IPS-15b (cell line): ENCODE results near the gene PDP2.

Source experiments
- H3K27me3 ChIP-seq: one replicate; pipeline ENCODE4 v1.6.1; 2013; ENCODE audit warnings: low read length; ENCODE audit not compliant: control insufficient read depth, insufficient read depth
- H3K36me3 ChIP-seq: one replicate; pipeline ENCODE4 v1.6.1; 2013; ENCODE audit warnings: low read length; ENCODE audit not compliant: control insufficient read depth, insufficient read depth
- H3K4me1 ChIP-seq: one replicate; pipeline ENCODE4 v1.6.1; 2013; ENCODE audit warnings: mild to moderate bottlenecking, low read length; ENCODE audit not compliant: control insufficient read depth, insufficient read depth
- H3K4me3 ChIP-seq: one replicate; pipeline ENCODE4 v1.5.1; 2013; ENCODE audit warnings: low read depth, low read length
- H3K9ac ChIP-seq: one replicate; pipeline ENCODE4 v1.6.1; 2013; ENCODE audit warnings: low read depth, mild to moderate bottlenecking, low read length
- H3K9me3 ChIP-seq: one replicate; pipeline ENCODE4 v1.6.1; 2013; ENCODE audit warnings: mild to moderate bottlenecking, low read length; ENCODE audit not compliant: control insufficient read depth, insufficient read depth

The PDP2 gene, protein sequence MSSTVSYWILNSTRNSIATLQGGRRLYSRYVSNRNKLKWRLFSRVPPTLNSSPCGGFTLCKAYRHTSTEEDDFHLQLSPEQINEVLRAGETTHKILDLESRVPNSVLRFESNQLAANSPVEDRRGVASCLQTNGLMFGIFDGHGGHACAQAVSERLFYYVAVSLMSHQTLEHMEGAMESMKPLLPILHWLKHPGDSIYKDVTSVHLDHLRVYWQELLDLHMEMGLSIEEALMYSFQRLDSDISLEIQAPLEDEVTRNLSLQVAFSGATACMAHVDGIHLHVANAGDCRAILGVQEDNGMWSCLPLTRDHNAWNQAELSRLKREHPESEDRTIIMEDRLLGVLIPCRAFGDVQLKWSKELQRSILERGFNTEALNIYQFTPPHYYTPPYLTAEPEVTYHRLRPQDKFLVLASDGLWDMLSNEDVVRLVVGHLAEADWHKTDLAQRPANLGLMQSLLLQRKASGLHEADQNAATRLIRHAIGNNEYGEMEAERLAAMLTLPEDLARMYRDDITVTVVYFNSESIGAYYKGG

DNA sequence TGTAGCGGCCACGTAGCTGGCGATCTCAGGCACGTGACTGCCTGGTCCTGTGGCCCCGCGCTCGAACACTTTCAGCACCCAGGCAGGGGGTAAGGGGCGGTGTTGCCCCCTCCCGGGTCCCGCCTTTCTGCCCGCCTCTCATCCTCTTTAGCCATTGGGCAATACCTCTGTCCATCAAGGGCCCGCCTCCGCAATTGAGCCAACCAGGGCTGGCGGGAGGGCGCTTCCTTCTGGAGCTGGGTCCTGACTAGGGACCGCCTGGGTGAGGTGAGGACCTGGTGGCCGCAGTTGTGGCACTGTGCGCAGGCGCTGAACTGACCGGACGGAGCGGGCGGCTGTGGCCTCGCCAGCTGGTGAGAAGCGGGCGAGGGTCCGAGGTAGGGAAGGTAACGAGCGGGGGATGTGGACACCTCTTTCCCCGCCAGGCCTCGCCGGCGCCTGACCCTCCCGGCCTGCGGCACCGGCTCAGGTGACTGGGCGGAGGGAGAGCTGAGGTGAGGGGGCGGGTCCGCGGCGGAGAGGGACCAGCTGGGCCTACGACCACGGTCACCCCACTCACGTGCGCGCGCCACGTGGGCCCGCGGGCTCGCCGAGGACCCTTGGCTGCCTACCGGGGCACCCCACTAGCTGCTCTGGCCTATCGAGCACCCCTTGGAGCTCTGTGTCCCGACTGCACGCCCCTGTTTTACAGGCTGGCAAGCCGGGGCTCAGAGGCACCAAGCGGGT is at the start of gene PDP2:
Gene PDP2 (plus strand): TSS at position 228 of the 726 bp plus-strand sequence. CDS start 3,770 bp downstream, outside the sequence.
- Histone ChIP-seq H3K4me1 (peaks cover 3% of the 10 kb centered on the region), H3K27me3 (peaks cover 9% of the 10 kb centered on the region), H3K4me3 (peak within 1 kb of the TSS; percentile 89), H3K36me3 (peaks cover 12% of the 10 kb centered on the region), H3K9me3 (no peaks in the 10 kb centered on the region), H3K9ac (peak within 1 kb of the TSS; percentile 70)

DNA sequence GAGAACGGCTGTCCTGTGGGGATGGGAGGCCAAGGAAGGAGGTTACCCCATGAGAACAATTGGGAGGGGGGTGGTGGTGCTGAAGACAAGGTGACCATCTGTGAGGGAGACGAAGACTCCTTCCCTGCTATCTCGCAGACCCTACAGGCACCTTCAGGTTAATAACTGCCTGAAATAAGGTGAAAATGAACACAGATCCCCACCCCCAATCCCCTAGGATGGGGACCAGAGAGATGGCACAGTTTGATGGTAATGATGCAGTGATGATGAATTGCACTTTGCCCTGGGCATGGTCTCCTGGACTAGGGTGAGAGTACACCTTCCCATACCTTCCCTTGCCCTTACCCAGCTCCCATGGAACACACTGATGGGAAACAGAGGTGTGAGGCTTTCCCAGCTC is 48.1 kb upstream of the PDP2 start:
- Histone ChIP-seq H3K9ac (no peak overlapping the region), H3K4me1 (no peaks in the 10 kb centered on the region), H3K9me3 (no peaks in the 10 kb centered on the region), H3K27me3 (peaks cover 12% of the 10 kb centered on the region), H3K36me3 (peaks cover 10% of the 10 kb centered on the region), H3K4me3 (no peak overlapping the region)

DNA sequence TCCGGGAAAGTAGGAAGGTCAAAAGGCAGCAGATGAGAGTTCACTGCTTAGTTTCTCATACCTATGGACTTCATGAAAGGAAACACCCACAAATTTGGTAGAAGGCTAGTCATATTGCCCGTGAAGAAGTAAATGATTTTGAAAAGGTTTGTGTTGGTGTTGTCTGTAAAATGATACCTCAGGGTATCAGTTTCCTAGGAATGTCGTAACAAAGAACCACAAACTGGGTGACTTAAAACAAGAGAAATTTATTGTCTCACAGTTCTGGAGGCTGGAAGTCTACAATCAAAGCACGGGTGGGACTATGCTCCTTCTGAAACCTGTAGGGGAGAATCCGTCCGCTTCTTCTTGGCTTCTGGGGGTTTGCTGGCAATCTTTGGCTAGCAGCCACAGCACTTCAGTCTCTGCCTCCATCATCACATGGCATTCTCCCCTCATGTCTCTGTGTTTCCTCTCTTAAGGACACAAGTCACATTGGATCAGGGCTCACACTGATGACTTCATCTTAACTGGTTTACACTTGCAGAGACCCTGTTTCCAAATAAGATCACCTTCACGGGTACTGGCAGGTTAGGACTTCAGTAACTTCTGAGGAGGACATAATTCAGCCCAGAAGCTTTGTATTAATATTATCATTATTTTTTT is 47.5 kb upstream of the PDP2 start:
- H3K9ac ChIP-seq = no peak overlapping the region
- H3K27me3 ChIP-seq = peaks cover 12% of the 10 kb centered on the region
- H3K9me3 ChIP-seq = no peaks in the 10 kb centered on the region
- peaks cover 7% of the 10 kb centered on the region for H3K36me3 ChIP-seq
- H3K4me1 ChIP-seq = no peaks in the 10 kb centered on the region
- no peak overlapping the region for H3K4me3 ChIP-seq

GRCh38 chr16:66834746-66835145 is 45.6 kb upstream of the PDP2 start:
- H3K4me1 ChIP-seq = no peaks in the 10 kb centered on the region
- H3K9ac ChIP-seq = no peak overlapping the region
- H3K36me3 ChIP-seq = peaks cover 3% of the 10 kb centered on the region
- no peaks in the 10 kb centered on the region for H3K9me3 ChIP-seq
- no peak overlapping the region for H3K4me3 ChIP-seq
- H3K27me3 ChIP-seq = peaks cover 12% of the 10 kb centered on the region

- Histone ChIP-seq H3K9ac (no peak overlapping the region), H3K4me1 (no peaks in the 10 kb centered on the region), H3K9me3 (no peaks in the 10 kb centered on the region), H3K36me3 (no peaks in the 10 kb centered on the region), H3K27me3 (peaks cover 43% of the 10 kb centered on the region), H3K4me3 (no peak overlapping the region)
Observed at GRCh38 chr16:66840883-66841282, 39.4 kb upstream of the PDP2 start.

DNA sequence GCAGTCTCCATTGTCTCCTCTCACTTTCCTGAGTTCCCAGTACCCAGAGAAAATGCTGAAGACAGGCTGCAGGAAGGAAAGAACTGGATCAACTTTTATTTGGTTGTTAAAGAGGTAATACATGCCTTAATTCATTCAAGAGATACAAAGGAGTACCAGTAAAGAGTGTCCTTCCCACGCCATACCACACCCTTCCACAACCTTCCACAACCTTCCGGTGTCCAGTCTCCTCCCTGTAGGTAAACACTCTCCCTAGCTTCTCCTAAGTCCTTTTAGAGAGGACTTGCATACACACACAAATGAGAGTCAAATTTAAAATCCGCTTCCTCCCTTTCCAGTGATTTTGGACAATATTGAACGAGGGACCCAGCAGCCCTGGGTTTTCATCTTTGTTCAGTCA is 38.9 kb upstream of the PDP2 start:
- H3K4me3 ChIP-seq = no peak overlapping the region
- H3K27me3 ChIP-seq = peaks cover 48% of the 10 kb centered on the region
- no peaks in the 10 kb centered on the region for H3K9me3 ChIP-seq
- no peaks in the 10 kb centered on the region for H3K4me1 ChIP-seq
- no peaks in the 10 kb centered on the region for H3K36me3 ChIP-seq
- no peak overlapping the region for H3K9ac ChIP-seq

GRCh38 chr16:66842765-66843164 is 37.5 kb upstream of the PDP2 start:
- Histone ChIP-seq H3K9ac (no peak overlapping the region), H3K9me3 (no peaks in the 10 kb centered on the region), H3K4me1 (no peaks in the 10 kb centered on the region), H3K27me3 (peaks cover 62% of the 10 kb centered on the region), H3K4me3 (no peak overlapping the region), H3K36me3 (no peaks in the 10 kb centered on the region)

- no peaks in the 10 kb centered on the region for H3K4me1 ChIP-seq
- H3K27me3 ChIP-seq = peaks cover 62% of the 10 kb centered on the region
- H3K36me3 ChIP-seq = no peaks in the 10 kb centered on the region
Observed at GRCh38 chr16:66843191-66843590, 37.1 kb upstream of the PDP2 start.

GRCh38 chr16:66844009-66844341 is 36.3 kb upstream of the PDP2 start:
- Histone ChIP-seq H3K4me1 (no peaks in the 10 kb centered on the region), H3K9ac (no peak overlapping the region), H3K36me3 (no peaks in the 10 kb centered on the region), H3K4me3 (peak overlapping the region; percentile 78), H3K9me3 (no peaks in the 10 kb centered on the region), H3K27me3 (peaks cover 62% of the 10 kb centered on the region)

More at GRCh38 chr16:66843191-66843590, 37.1 kb upstream of the PDP2 start:
- Histone ChIP-seq H3K9me3 (no peaks in the 10 kb centered on the region), H3K9ac (no peak overlapping the region), H3K4me3 (no peak overlapping the region)

DNA sequence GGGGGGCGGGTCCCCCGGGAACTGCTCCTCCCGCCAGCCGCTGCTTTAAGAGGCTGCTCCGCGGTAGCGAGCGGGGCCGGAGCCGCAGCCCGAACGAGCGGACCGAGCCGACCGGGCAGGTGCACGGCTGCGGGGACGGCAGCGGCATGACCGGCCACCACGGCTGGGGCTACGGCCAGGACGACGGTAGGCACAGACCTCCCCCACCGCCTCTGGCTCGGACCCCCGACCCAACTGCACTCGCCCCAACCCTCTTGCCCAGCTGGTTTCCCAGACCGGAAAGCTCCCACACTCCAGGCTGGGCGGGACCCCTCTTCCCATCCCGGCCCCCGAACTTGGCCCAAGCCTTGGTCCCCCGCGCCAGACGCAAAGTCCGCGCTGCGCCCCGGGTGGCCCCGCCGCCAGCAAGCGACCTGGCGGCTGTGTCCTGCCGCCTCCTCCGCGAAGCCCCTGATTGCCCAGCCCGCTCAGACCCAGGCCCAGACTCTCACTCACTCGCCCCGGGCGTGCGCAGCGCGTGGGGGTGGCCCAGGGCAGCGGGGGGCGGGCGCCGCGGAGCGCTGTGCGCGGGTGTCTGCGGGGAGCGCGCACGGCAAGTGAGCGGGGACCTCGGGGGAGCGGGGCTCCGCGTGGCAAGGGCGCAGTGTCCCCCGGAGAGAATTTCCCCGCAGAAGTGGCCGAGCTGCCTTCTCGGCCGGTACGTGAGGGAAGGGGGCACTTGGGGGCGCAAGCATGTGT is 35.8 kb upstream of the PDP2 start, which contains the start of gene CA7:
Gene CA7 (plus strand): TSS at position 73 of the 738 bp plus-strand sequence. CDS start 74 bp downstream, at position 147.
- Histone ChIP-seq H3K9ac (no peak within 1 kb of the TSS), H3K4me1 (no peaks in the 10 kb centered on the region), H3K9me3 (no peaks in the 10 kb centered on the region), H3K4me3 (peak within 1 kb of the TSS; percentile 78), H3K27me3 (peaks cover 62% of the 10 kb centered on the region), H3K36me3 (no peaks in the 10 kb centered on the region)

DNA sequence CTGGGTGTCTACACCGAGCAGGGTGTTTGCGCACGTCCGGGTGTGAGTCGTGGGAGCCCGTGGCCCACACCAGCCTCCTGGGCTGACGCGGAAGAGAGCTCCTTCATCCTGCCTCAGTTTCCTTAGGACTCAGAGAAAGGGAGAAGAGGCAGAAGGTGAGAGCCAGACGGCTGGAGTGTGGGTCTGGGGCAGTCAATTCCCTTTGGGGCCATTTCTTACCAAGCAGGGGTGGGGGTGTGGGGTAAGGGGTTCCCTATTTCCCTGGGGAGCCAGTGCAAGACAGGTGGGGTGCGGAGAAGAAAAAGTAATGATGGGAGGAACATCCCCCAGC is 35.3 kb upstream of the PDP2 start:
- H3K9me3 ChIP-seq = no peaks in the 10 kb centered on the region
- H3K36me3 ChIP-seq = no peaks in the 10 kb centered on the region
- H3K4me1 ChIP-seq = no peaks in the 10 kb centered on the region
- no peak overlapping the region for H3K9ac ChIP-seq
- H3K27me3 ChIP-seq = peaks cover 62% of the 10 kb centered on the region
- peak overlapping the region; percentile 78 for H3K4me3 ChIP-seq
